Spleen (tissue), 7 donors: ENCODE results near the gene RB1.

Experiments
- CTCF ChIP-seq, 11 experiments: fragments of 200-600 bp in 7 of 11; fragments of 450-650 bp in 4 of 11; sonication (generic) in 4 of 11; IDR thresholded peaks in 8 of 11; conservative IDR thresholded peaks in 3 of 11; 1 replicate in 7 of 11; 2 replicates in 4 of 11; pipeline versions ENCODE4 v1.4.0 to v1.8.0; 2016 to 2021; ENCODE audit warnings: antibody characterized with exemption in 11 of 11, inconsistent platforms in 4 of 11, mild to moderate bottlenecking in 1 of 11
- POLR2A ChIP-seq, 3 donors: fragments of 450-650 bp; IDR thresholded peaks; one replicate each; pipeline ENCODE4 v1.5.1; 2017; ENCODE audit warnings: antibody characterized with exemption in 3 of 3, mild to moderate bottlenecking in 1 of 3
- donor health status: DM: no; HTN: no; CAD: no; lungs with moderate emphysema.
- donor health status: DM: no; HTN: no; CAD: no.
- donor health status: DM: no; HTN: no; CAD: no.

- TF ChIP-seq CTCF (IDR thresholded peaks at IDR 0.05 in 8 of 11, conservative IDR thresholded peaks at IDR 0.05 in 3 of 11) (no peak), POLR2A (IDR thresholded peaks at IDR 0.05) (no peak)
These were observed 197.2 kb downstream of the RB1 start for GRCh38 chr13:48500652-48501197.
